ENCODE measurements around the gene EXOC7.

DNA sequence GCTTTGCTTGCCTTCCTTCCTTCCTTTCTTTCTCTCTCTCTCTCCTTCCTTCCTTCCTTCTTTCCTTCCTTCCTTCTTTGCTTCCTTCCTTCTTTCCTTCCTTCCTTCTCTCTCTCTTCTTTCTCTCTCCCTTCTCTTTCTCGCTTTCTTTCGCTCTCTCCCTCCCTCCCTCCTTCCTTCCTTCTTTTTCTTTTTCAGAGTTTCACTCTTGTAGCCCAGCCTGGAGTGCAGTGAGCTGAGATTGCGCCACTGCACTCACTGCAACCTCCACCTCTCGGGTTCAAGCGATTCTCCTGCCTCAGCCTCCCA, 19.6 kb upstream of the EXOC7 start:
- TF ChIP-seq POLR2A (IDR thresholded peaks at IDR 0.05) (no peak), POLR2AphosphoS5 (IDR thresholded peaks at IDR 0.05; ENCODE audit: insufficient read depth in 1 of 2, low read depth in 1 of 2) (no peak)
- TF ChIP-seq, protein P1, sequence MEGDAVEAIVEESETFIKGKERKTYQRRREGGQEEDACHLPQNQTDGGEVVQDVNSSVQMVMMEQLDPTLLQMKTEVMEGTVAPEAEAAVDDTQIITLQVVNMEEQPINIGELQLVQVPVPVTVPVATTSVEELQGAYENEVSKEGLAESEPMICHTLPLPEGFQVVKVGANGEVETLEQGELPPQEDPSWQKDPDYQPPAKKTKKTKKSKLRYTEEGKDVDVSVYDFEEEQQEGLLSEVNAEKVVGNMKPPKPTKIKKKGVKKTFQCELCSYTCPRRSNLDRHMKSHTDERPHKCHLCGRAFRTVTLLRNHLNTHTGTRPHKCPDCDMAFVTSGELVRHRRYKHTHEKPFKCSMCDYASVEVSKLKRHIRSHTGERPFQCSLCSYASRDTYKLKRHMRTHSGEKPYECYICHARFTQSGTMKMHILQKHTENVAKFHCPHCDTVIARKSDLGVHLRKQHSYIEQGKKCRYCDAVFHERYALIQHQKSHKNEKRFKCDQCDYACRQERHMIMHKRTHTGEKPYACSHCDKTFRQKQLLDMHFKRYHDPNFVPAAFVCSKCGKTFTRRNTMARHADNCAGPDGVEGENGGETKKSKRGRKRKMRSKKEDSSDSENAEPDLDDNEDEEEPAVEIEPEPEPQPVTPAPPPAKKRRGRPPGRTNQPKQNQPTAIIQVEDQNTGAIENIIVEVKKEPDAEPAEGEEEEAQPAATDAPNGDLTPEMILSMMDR (IDR thresholded peaks at IDR 0.05) = no peak

All from vagina (tissue), 2 donors.